Thyroid gland (tissue), 4 donors: ENCODE results near the gene IFIT5.
"Not testable (repeated sequence)": the region's sequence is repeated elsewhere in the genome, so short reads cannot be mapped to it uniquely, and the experiment has no call there.

Experiments
- POLR2A ChIP-seq, 2 donors: fragments of 450-650 bp; IDR thresholded peaks; one replicate each; pipeline ENCODE4 v1.6.1; 2017; ENCODE audit warnings: antibody characterized with exemption in 2 of 2, mild to moderate bottlenecking in 2 of 2, moderate library complexity in 1 of 2
- TF ChIP-seq, protein P1 (sequence below), 6 experiments: fragments of 200-600 bp in 3 of 6; fragments of 450-650 bp in 3 of 6; sonication (generic) in 3 of 6; IDR thresholded peaks; one replicate each; pipeline ENCODE4 v1.5.1; 2016 to 2019; ENCODE audit warnings: antibody characterized with exemption in 6 of 6, mild to moderate bottlenecking in 2 of 6, inconsistent platforms in 1 of 6, moderate library complexity in 1 of 6

GRCh38 chr10:89406178-89406577, 8.2 kb upstream of the IFIT5 start:
- TF ChIP-seq, protein P1, sequence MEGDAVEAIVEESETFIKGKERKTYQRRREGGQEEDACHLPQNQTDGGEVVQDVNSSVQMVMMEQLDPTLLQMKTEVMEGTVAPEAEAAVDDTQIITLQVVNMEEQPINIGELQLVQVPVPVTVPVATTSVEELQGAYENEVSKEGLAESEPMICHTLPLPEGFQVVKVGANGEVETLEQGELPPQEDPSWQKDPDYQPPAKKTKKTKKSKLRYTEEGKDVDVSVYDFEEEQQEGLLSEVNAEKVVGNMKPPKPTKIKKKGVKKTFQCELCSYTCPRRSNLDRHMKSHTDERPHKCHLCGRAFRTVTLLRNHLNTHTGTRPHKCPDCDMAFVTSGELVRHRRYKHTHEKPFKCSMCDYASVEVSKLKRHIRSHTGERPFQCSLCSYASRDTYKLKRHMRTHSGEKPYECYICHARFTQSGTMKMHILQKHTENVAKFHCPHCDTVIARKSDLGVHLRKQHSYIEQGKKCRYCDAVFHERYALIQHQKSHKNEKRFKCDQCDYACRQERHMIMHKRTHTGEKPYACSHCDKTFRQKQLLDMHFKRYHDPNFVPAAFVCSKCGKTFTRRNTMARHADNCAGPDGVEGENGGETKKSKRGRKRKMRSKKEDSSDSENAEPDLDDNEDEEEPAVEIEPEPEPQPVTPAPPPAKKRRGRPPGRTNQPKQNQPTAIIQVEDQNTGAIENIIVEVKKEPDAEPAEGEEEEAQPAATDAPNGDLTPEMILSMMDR (IDR thresholded peaks at IDR 0.05), result not testable (repeated sequence)
- not testable (repeated sequence) for TF ChIP-seq POLR2A (IDR thresholded peaks at IDR 0.05)
